Ishikawa (cell line): ENCODE measurements around the gene RAB3C.

ENCODE experiments used
- CEBPB ChIP-seq: IDR thresholded peaks from 2 replicates; pipeline ENCODE4 v1.6.1; 2012
- CREB1 ChIP-seq: IDR thresholded peaks from 2 replicates; pipeline ENCODE4 v1.6.1; 2012; ENCODE audit warnings: low read depth
- EGR1 ChIP-seq: IDR thresholded peaks from 2 replicates; pipeline ENCODE4 v1.6.1; 2012
- EP300 ChIP-seq: IDR thresholded peaks from 2 replicates; pipeline ENCODE4 v1.6.1; 2012; ENCODE audit warnings: borderline replicate concordance
- FOXM1 ChIP-seq: IDR thresholded peaks from 2 replicates; pipeline ENCODE4 v1.6.1; 2012; ENCODE audit warnings: low read depth, borderline replicate concordance
- MAX ChIP-seq: IDR thresholded peaks from 2 replicates; pipeline ENCODE4 v1.6.1; 2012
- NFIC ChIP-seq: IDR thresholded peaks from 2 replicates; pipeline ENCODE4 v1.6.1; 2012
- RAD21 ChIP-seq: IDR thresholded peaks from 2 replicates; pipeline ENCODE4 v1.6.1; 2012; ENCODE audit warnings: low read depth
- REST ChIP-seq: IDR thresholded peaks from 2 replicates; pipeline ENCODE4 v1.6.1; 2012; ENCODE audit warnings: low read depth, mild to moderate bottlenecking
- TAF1 ChIP-seq: IDR thresholded peaks from 2 replicates; pipeline ENCODE4 v1.6.1; 2012; ENCODE audit warnings: low read depth, mild to moderate bottlenecking
- TCF12 ChIP-seq: IDR thresholded peaks from 2 replicates; pipeline ENCODE4 v1.6.1; 2012; ENCODE audit warnings: low read depth
- TEAD4 ChIP-seq: IDR thresholded peaks from 2 replicates; pipeline ENCODE4 v1.6.1; 2012
- USF1 ChIP-seq: IDR thresholded peaks from 2 replicates; pipeline ENCODE4 v1.6.1; 2012
- YY1 ChIP-seq: IDR thresholded peaks from 2 replicates; pipeline ENCODE4 v1.6.1; 2012; ENCODE audit warnings: low read depth
- ZBTB7A ChIP-seq: IDR thresholded peaks from 2 replicates; pipeline ENCODE4 v1.6.1; 2012; ENCODE audit warnings: low read depth

RAB3C gene

GRCh38 chr5:58872670-58873273 is 289.9 kb downstream of the RAB3C start:
- no peak for TF ChIP-seq REST
- TF ChIP-seq TEAD4 = no peak
- TF ChIP-seq EP300 = no peak
- TF ChIP-seq USF1 = no peak
- TF ChIP-seq ZBTB7A = no peak
- no peak for TF ChIP-seq CEBPB
- no peak for TF ChIP-seq YY1
- TF ChIP-seq TCF12 = no peak
- TF ChIP-seq FOXM1 = no peak
- no peak for TF ChIP-seq EGR1
- TF ChIP-seq TAF1 = no peak
- TF ChIP-seq CREB1 = no peak
- no peak for TF ChIP-seq MAX

GRCh38 chr5:58875599-58875998 is 292.7 kb downstream of the RAB3C start:
- TF ChIP-seq FOXM1 (no peak), MAX (no peak), EGR1 (no peak), RAD21 (no peak), USF1 (no peak), TEAD4 (no peak), CREB1 (no peak), CEBPB (no peak), ZBTB7A (no peak)

GRCh38 chr5:58885260-58885659 is 302.4 kb downstream of the RAB3C start:
- TF ChIP-seq ZBTB7A = no peak
- TF ChIP-seq RAD21 = no peak
- TF ChIP-seq FOXM1 = no peak
- no peak for TF ChIP-seq YY1
- TF ChIP-seq EP300 = no peak
- no peak for TF ChIP-seq NFIC
- no peak for TF ChIP-seq TAF1
- TF ChIP-seq TCF12 = no peak
- TF ChIP-seq CEBPB = no peak
- no peak for TF ChIP-seq EGR1
- TF ChIP-seq TEAD4 = no peak
- no peak for TF ChIP-seq CREB1

- TF ChIP-seq MAX = 0 out of 2 replicates have a peak, but pooled peaks have one; percentile 19
- no peak for TF ChIP-seq REST
- TF ChIP-seq CREB1 = no peak
- peak; percentile 79 for TF ChIP-seq RAD21
- no peak for TF ChIP-seq USF1
- TF ChIP-seq FOXM1 = no peak
Observed at GRCh38 chr5:58886315-58887207, 303.7 kb downstream of the RAB3C start.

GRCh38 chr5:58887311-58887710 is 304.4 kb downstream of the RAB3C start:
- TF ChIP-seq YY1 = no peak
- TF ChIP-seq REST = no peak
- TF ChIP-seq NFIC = no peak
- no peak for TF ChIP-seq TAF1
- TF ChIP-seq EP300 = no peak
- TF ChIP-seq TCF12 = no peak
- no peak for TF ChIP-seq CEBPB
- no peak for TF ChIP-seq RAD21
- TF ChIP-seq EGR1 = no peak
- no peak for TF ChIP-seq MAX
- no peak for TF ChIP-seq USF1
- no peak for TF ChIP-seq CREB1
- TF ChIP-seq FOXM1 = no peak
- no peak for TF ChIP-seq ZBTB7A
- no peak for TF ChIP-seq TEAD4
